HepG2 (cell line): ENCODE results near the gene NAP1L4. TPM values are rescaled to one million over a fixed set of nuclear protein-coding genes. Genes with fewer than 3 reads are reported as not detected.

Experiments used
- ATAC-seq: fragments of 200-7000 bp; cut with Tn5 transposase; 3 replicates; pipeline ENCODE4 v1.9.1; 2020; ENCODE audit warnings: mild to moderate bottlenecking, moderate library complexity
- BruUV-seq: library from RNA; stranded (reverse); fragments of 400-500 nt; replicated peaks from 2 replicates; lab custom pipeline; 2021; lab: Mats Ljungman, UMichigan
- CTCF ChIA-PET: fragments of 300-600 bp; formaldehyde crosslinking; extraction: SDS; loops from one replicate; lab custom pipeline; 2021; ENCODE audit warnings: low total read pairs, inconsistent platforms, low intra/inter-chr PET ratio; lab: Yijun Ruan, JAX
- POLR2A ChIA-PET: fragments of 350-600 bp; sonication (Branson Sonifier 250); formaldehyde crosslinking; loops from one replicate; lab custom pipeline; 2020; ENCODE audit warnings: antibody characterized with exemption, inconsistent platforms; lab: Yijun Ruan, JAX
- DNase-seq: peaks from one replicate; pipeline ENCODE4 v3.0.0-alpha.2; 2015; ENCODE audit warnings: low spot score
- FAIRE-seq: peaks from 3 replicates; lab custom pipeline; 2011; peaks lifted over from hg19 to GRCh38; lab: Jason Lieb, UNC
- H2AFZ ChIP-seq: one replicate; pipeline ENCODE4 v1.6.1; 2011; ENCODE audit warnings: low read length, inconsistent platforms
- H3K27ac ChIP-seq: fragments of 300-600 bp; 3 replicates; pipeline ENCODE4 v1.8.0; 2011; ENCODE audit warnings: mixed run types, mild to moderate bottlenecking, mixed read lengths, low read length, inconsistent platforms; ENCODE audit not compliant: insufficient read depth; ENCODE audit errors: extremely low read length
- H3K27me3 ChIP-seq, 2 experiments: fragments of 200-600 bp in 1 of 2; 2 replicates in 1 of 2; 3 replicates in 1 of 2; pipeline versions ENCODE4 v1.6.0 to v1.8.0; 2011; ENCODE audit warnings: low read length in 2 of 2, mild to moderate bottlenecking in 2 of 2, moderate library complexity in 2 of 2, inconsistent platforms in 1 of 2; ENCODE audit not compliant: insufficient read depth in 2 of 2, control insufficient read depth in 1 of 2
- H3K36me3 ChIP-seq, 2 experiments: fragments of 200-600 bp in 1 of 2; replicated peaks in 1 of 2; 2 replicates in 1 of 2; 3 replicates in 1 of 2; pipeline versions ENCODE4 v1.5.1 to v1.8.0; 2011; ENCODE audit warnings: low read length in 2 of 2, inconsistent platforms in 1 of 2; ENCODE audit not compliant: insufficient read depth in 2 of 2, control insufficient read depth in 1 of 2
- H3K4me1 ChIP-seq: 2 replicates; pipeline ENCODE4 v1.5.1; 2012; ENCODE audit warnings: low read length, inconsistent platforms; ENCODE audit not compliant: insufficient read depth
- H3K4me2 ChIP-seq: 2 replicates; pipeline ENCODE4 v1.6.0; 2011; ENCODE audit warnings: low read depth, low read length, inconsistent platforms
- H3K4me3 ChIP-seq, 3 experiments: fragments of 200-600 bp in 1 of 3; sonication (generic), shearing (Covaris generic) in 1 of 3; replicated peaks in 1 of 3; 2 replicates each; pipeline ENCODE4 v1.5.1; 2011 to 2016; ENCODE audit warnings: low read length in 3 of 3, inconsistent platforms in 2 of 3, low read depth in 2 of 3, mild to moderate bottlenecking in 2 of 3, control low read depth in 1 of 3, mixed read lengths in 1 of 3; ENCODE audit not compliant: insufficient read depth in 1 of 3
- H3K79me2 ChIP-seq: one replicate; pipeline ENCODE4 v1.6.1; 2011; ENCODE audit warnings: low read length, inconsistent platforms; ENCODE audit not compliant: insufficient read depth
- H3K9ac ChIP-seq: 2 replicates; pipeline ENCODE4 v1.6.0; 2011; ENCODE audit warnings: mild to moderate bottlenecking, low read depth, low read length, inconsistent platforms; ENCODE audit not compliant: insufficient read depth
- H3K9me3 ChIP-seq: 2 replicates; pipeline ENCODE4 v1.5.1; 2012; ENCODE audit warnings: mild to moderate bottlenecking, low read length
- H4K20me1 ChIP-seq: 2 replicates; pipeline ENCODE4 v1.6.0; 2011; ENCODE audit warnings: inconsistent platforms, mild to moderate bottlenecking, low read length, moderate library complexity; ENCODE audit not compliant: insufficient read depth
- NFE2 ChIP-seq: sonication (generic); formaldehyde crosslinking; IDR thresholded peaks from 2 replicates; pipeline ENCODE4 v1.4.0; 2020; ENCODE audit warnings: missing genetic modification reagents
- NKX3-1 ChIP-seq: sonication (generic); formaldehyde crosslinking; IDR thresholded peaks from 2 replicates; pipeline ENCODE4 v1.5.0; 2020; ENCODE audit warnings: missing genetic modification reagents
- NONO ChIP-seq, 2 experiments: fragments of 450-650 bp in 1 of 2; sonication (generic) in 1 of 2; formaldehyde crosslinking in 1 of 2; IDR thresholded peaks in 1 of 2; conservative IDR thresholded peaks in 1 of 2; 2 replicates each; pipeline versions ENCODE4 v1.6.1 to v1.8.0; 2017 to 2022; ENCODE audit warnings: mild to moderate bottlenecking in 1 of 2, missing genetic modification reagents in 1 of 2, moderate library complexity in 1 of 2
- RBM39 ChIP-seq: fragments of 200-400 bp; formaldehyde crosslinking; IDR thresholded peaks from one replicate; pipeline ENCODE4 v1.6.1; 2018; ENCODE audit warnings: antibody characterized with exemption, mild to moderate bottlenecking, low read depth, low read length; ENCODE audit not compliant: poor library complexity, severe bottlenecking
- TOPORS ChIP-seq: sonication (generic); formaldehyde crosslinking; IDR thresholded peaks from 2 replicates; pipeline ENCODE4 v1.8.0; 2023; ENCODE audit warnings: mild to moderate bottlenecking, missing genetic modification reagents
- ZNF430 ChIP-seq: sonication (generic); formaldehyde crosslinking; IDR thresholded peaks from 2 replicates; pipeline ENCODE4 v1.9.0; 2021; ENCODE audit warnings: mild to moderate bottlenecking, missing genetic modification reagents
- ZNF616 ChIP-seq: sonication (generic); formaldehyde crosslinking; IDR thresholded peaks from 2 replicates; pipeline ENCODE4 v1.5.0; 2020; ENCODE audit warnings: low read depth, mild to moderate bottlenecking, missing genetic modification reagents
- WGBS: methylation state at CpG from one replicate; pipeline ENCODE4 v1.1.6; 2017; ENCODE audit warnings: low lambda C conversion rate; 5-methylcytosine and 5-hydroxymethylcytosine counted together
- in situ Hi-C: cut with HindIII; loops from 2 replicates; pipeline ENCODE4 v1.10.0; 2017; ENCODE audit warnings: low pct_unique_long_range_greater_than_20kb; ENCODE audit not compliant: extremely low pct_ligation_motif_present
- intact Hi-C: fragments of 100-400 bp; cut with micrococcal nuclease; formaldehyde crosslinking; loops from one replicate; pipeline ENCODE4 v1.10.0; 2022; ENCODE audit not compliant: unreplicated experiment
- polyA plus RNA-seq, 8 experiments: library from polyadenylated mRNA; depleted of rRNA in 3 of 8; stranded (reverse) in 7 of 8; unstranded in 1 of 8; fragments of >200 nt; fragmentation: Illumina TruSeq in 4 of 8; extraction: Trizol in 4 of 8; gene quantifications; 2 replicates each; pipeline versions ENCODE4 v1.2.1 to v1.2.3, GENCODE V29; 2011 to 2016; ENCODE audit warnings: low read depth in 4 of 8, missing spikeins in 1 of 8, mixed read lengths in 1 of 8; ENCODE audit not compliant: insufficient read depth in 1 of 8
- total RNA-seq, 5 experiments: library from RNA; depleted of rRNA; stranded (reverse); fragments of >200 nt; fragmentation: Illumina TruSeq; extraction: Trizol; gene quantifications; 2 replicates each; pipeline ENCODE4 v1.2.3, GENCODE V29; 2016; ENCODE audit warnings: low read depth in 1 of 5
- TF ChIP-seq, protein P1 (sequence below): sonication (generic); formaldehyde crosslinking; IDR thresholded peaks from 2 replicates; pipeline ENCODE4 v1.5.0; 2020; ENCODE audit warnings: missing genetic modification reagents

Gene NAP1L4
- total and polyA plus RNA-seq, 2 of the 13 experiments (the other 11 are each of a cell fraction or from before 2014, with no cell fraction given), result 64.0 to 186 TPM

GRCh38 chr11:2931420-2931746 is 60.7 kb downstream of the NAP1L4 start:
- Histone ChIP-seq H3K27ac (no peak overlapping the region), H3K4me1 (peaks cover 11% of the 10 kb centered on the region), H3K27me3 (peaks cover 7 to 32% of the 10 kb centered on the region in 2 experiments), H4K20me1 (no peaks in the 10 kb centered on the region), H3K9me3 (no peaks in the 10 kb centered on the region), H2AFZ (no peak overlapping the region), H3K4me3 (no peak overlapping the region), H3K9ac (no peak overlapping the region), H3K4me2 (no peak overlapping the region), H3K79me2 (no peaks in the 10 kb centered on the region), H3K36me3 (no peaks in the 10 kb centered on the region)
- WGBS, result 39% methylated on average over 4 of the region's 4 CpGs
- no peak for FAIRE-seq
- POLR2A ChIA-PET, result interaction anchor here (0.8 to 0.9 kb wide), 2 partner anchors 12 to 29 kb away, joined by 3 read pairs; no protein-coding TSS in a partner anchor
- DNase-seq, result no peak
- in situ Hi-C loops (no loop called here), intact Hi-C loops (no loop called here)
- CTCF ChIA-PET, result interaction anchor here (1.3 to 1.7 kb wide), 4 partner anchors 28 to 399 kb away, joined by 3 to 15 read pairs (median 8); no protein-coding TSS in a partner anchor
- BruUV-seq, result no TSS peak
- no peak for ATAC-seq
- TF ChIP-seq ZNF616 (CRISPR knock-in tag), result no peak
- TF ChIP-seq TOPORS (CRISPR knock-in tag), result no peak
- TF ChIP-seq, protein P1, sequence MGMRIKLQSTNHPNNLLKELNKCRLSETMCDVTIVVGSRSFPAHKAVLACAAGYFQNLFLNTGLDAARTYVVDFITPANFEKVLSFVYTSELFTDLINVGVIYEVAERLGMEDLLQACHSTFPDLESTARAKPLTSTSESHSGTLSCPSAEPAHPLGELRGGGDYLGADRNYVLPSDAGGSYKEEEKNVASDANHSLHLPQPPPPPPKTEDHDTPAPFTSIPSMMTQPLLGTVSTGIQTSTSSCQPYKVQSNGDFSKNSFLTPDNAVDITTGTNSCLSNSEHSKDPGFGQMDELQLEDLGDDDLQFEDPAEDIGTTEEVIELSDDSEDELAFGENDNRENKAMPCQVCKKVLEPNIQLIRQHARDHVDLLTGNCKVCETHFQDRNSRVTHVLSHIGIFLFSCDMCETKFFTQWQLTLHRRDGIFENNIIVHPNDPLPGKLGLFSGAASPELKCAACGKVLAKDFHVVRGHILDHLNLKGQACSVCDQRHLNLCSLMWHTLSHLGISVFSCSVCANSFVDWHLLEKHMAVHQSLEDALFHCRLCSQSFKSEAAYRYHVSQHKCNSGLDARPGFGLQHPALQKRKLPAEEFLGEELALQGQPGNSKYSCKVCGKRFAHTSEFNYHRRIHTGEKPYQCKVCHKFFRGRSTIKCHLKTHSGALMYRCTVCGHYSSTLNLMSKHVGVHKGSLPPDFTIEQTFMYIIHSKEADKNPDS, result no peak
- no peak for TF ChIP-seq NFE2 (CRISPR knock-in tag)
- TF ChIP-seq RBM39, result no peak
- no peak for TF ChIP-seq ZNF430
- no peak for TF ChIP-seq NONO (IDR thresholded peaks at IDR 0.05)
- no peak for TF ChIP-seq NONO (CRISPR knock-in tag; conservative IDR thresholded peaks at IDR 0.05)
- no peak for TF ChIP-seq NKX3-1 (CRISPR knock-in tag)
- TF ChIP-seq, all 625 proteins: peak for 0
